MM.1S (cell line): ENCODE measurements around the gene RNF212.

ENCODE experiments used
- CTCF ChIP-seq: fragments of 300-600 bp; sonication (generic); IDR thresholded peaks from 2 replicates; pipeline ENCODE4 v1.5.1; 2016; ENCODE audit warnings: antibody characterized with exemption, low read length, mixed read lengths
- EZH2 ChIP-seq: fragments of 300-600 bp; sonication (generic); optimal IDR thresholded peaks from 2 replicates; pipeline ENCODE3; 2017; ENCODE audit warnings: low read depth, mild to moderate bottlenecking, antibody characterized with exemption, low read length, mixed read lengths
- EZH2phosphoT487 ChIP-seq: fragments of 300-600 bp; sonication (generic); IDR thresholded peaks from 2 replicates; pipeline ENCODE4 v1.6.1; 2018; ENCODE audit warnings: antibody characterized with exemption, low read length

DNA sequence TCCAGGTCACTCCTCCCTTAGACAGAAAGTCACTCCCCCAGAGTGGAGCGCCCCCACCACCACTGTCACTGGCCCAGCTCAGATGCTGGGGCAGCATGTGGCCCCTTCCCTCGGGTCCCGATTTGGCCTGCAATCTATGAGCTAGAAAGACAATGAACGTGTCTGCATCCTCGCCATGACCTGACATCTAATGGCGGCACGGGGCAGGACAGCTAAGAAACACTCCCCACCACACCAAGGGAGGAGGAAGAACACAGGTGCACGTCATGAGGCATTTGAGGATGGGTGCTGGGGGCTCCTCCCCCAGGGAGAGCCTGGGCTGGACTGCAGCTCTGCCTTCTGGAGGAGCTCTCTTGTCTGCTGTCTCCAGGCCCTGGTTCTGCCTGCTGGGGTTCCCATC is 8.7 kb downstream of the RNF212 start:
- TF ChIP-seq EZH2phosphoT487, result no peak
- no peak for TF ChIP-seq CTCF
- no peak for TF ChIP-seq EZH2
